GM12874 (cell line): ENCODE data around the gene IRF2BP1.

Experiments
- TF ChIP-seq, protein P1 (sequence below): IDR thresholded peaks from 2 replicates; pipeline ENCODE4 v1.5.1; 2011; ENCODE audit warnings: low read depth, mild to moderate bottlenecking, control low read depth, low read length, moderate library complexity; ENCODE audit not compliant: insufficient read depth

The IRF2BP1 gene

DNA sequence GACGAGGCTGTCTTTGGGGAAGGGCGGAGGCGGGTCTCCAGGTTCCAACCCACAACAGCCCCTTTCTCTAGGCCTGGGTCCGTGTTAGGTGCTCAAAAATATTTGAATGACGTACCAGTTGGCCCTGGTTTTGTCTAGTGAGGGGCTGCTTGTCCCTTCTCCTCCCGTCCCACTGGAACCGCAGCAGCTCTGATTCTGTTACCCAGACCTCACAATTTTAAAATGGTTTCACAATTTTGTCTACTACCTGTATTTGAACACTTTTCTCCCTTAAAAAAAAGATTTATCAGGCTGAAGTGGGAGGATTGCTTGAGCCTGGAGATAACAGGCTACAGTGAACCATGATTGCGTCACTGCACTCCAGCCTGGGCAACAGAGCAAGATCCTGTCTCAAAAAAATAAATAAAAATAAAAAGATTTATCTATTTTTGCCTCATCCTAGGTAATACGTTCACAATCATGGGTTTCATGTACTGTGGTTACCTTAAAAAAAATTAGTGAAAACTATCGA lies 1.3 kb upstream of the IRF2BP1 start:
- TF ChIP-seq, protein P1, sequence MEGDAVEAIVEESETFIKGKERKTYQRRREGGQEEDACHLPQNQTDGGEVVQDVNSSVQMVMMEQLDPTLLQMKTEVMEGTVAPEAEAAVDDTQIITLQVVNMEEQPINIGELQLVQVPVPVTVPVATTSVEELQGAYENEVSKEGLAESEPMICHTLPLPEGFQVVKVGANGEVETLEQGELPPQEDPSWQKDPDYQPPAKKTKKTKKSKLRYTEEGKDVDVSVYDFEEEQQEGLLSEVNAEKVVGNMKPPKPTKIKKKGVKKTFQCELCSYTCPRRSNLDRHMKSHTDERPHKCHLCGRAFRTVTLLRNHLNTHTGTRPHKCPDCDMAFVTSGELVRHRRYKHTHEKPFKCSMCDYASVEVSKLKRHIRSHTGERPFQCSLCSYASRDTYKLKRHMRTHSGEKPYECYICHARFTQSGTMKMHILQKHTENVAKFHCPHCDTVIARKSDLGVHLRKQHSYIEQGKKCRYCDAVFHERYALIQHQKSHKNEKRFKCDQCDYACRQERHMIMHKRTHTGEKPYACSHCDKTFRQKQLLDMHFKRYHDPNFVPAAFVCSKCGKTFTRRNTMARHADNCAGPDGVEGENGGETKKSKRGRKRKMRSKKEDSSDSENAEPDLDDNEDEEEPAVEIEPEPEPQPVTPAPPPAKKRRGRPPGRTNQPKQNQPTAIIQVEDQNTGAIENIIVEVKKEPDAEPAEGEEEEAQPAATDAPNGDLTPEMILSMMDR, result no peak

DNA sequence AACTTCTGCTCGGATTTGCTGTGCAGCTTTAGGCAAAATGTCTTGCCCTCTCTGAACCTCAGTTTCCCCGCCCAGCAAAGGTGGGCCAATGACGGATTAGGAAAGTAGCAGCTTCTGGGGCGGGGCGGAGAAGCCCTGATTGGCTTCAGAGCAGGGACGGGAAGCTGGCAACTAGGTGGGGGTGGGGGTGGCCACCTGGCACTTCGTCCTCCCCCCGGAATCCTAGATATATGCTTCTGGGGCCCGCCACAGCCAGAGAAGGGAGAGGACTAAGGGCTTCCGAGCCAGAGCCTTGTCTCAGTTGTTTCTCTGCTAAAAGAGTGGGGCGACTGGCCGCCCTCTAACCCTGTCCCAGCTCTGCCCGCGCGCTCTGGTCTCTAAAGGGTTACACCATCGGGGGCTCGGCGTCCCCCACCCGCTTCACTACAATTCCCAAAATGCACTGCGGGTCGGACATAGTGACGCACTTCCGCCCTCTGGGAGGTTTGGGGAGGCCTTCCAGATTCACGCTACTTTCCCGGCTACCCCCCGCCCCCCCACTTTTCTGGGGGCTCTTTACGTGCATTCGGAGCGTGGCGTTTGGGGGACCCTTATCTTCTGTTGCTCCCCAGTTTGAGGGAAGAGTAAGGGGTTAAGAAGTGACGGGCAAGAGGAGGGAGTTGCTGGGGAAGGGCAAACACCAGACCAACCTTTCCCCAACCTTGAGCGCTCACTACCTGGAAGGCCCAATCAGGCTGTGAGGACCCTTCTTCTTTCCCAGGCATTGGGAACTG lies 672 bp upstream of the IRF2BP1 start:
- TF ChIP-seq, protein P1, result no peak

DNA sequence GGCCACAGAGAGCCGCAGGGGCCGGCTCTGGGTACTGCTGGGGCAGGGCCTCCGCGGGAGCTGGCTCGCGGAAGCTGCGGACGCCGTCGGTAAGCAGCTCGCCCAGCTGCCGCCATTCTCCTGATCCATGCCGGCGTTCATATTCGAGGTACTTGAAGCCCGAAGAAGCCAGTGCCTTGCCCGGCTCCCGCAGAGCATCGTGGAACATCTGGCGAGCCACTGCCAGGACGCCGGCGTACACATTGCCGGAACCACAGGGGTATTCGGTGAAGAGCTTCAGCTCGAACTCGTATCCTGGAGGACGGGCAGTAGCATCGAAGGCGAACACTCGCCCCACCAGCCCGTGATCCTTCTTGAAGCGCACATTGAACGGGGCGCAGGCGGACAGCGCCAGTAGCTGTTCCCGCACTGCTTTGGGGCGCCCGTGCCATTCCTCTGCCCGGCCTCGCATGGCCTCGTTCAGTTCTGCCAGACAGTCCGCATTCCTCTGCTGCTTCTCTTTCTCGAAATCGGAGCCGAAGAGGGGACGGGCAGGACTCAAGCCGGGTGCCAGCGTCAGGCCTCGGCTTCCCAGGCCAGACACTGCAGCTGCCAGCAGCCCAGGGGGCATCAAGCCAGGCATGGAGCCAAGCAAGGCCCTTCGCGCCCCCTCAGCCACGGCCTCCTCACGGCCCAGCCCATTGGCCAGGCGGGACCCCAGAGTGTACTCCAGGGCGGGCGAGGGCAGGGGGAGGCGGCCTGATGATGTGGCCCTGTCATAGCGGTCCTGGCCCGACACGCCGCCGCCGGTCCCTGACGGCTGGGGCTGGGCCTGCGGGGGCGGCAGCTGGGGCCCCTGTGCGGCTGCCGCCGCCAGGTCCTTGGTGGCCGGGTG lies 1.0 kb downstream of the IRF2BP1 start:
- TF ChIP-seq, protein P1, result no peak

DNA sequence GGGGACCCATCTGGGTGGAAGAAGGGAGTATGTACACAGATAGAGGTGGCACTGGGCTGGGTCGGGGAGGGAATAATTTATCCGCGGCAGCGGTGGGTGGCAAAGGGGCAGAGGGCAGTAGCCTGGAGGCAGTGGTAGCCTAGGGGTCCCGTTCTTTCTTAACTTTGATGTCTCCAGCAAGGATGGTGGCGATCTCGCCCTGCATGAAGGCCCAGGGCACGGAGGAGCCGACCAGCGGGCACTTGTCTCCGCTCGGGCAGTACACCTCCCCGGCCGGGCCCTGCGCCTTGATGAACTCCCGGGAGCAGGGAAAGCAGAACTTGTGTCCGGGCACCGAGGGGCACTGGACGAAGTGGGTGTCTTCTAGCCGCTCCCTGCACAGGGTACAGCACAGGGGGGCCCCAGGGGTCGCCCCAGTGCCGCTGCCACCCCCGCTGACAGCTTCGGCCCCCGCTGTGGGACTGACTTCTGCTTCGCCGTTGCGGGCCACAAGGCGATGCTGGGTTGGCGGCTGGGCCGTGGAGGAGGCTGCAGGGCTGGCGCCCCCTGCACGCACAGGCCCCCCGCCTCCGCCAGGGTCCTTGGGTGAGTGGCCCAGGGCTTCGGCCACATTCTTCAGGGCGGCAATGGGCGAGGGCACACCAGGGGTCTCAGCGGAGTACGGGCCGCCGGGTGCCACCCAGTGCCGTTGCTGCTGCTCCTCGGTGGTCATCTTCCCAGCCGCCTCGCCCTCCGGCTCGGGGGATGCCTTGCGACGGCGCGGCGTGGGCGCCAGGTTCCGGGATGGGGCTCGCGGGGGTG lies 1.9 kb downstream of the IRF2BP1 start:
- TF ChIP-seq, protein P1, result no peak

DNA sequence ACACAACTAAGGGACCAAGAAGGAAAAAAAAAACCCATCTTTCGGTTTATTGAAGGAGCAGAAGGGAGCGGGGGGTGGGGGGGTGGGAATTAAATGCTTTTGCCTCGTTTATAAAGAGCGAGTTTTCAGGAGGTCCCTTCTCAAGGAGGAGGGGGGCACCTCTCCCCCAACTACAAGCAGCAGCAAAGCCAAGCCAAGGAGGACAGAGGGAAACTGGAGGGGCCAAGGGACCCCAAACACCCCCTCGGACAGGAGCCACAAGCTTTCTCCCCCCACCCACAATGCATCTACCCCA lies 2.4 kb downstream of the IRF2BP1 start:
- TF ChIP-seq, protein P1, result no peak

DNA sequence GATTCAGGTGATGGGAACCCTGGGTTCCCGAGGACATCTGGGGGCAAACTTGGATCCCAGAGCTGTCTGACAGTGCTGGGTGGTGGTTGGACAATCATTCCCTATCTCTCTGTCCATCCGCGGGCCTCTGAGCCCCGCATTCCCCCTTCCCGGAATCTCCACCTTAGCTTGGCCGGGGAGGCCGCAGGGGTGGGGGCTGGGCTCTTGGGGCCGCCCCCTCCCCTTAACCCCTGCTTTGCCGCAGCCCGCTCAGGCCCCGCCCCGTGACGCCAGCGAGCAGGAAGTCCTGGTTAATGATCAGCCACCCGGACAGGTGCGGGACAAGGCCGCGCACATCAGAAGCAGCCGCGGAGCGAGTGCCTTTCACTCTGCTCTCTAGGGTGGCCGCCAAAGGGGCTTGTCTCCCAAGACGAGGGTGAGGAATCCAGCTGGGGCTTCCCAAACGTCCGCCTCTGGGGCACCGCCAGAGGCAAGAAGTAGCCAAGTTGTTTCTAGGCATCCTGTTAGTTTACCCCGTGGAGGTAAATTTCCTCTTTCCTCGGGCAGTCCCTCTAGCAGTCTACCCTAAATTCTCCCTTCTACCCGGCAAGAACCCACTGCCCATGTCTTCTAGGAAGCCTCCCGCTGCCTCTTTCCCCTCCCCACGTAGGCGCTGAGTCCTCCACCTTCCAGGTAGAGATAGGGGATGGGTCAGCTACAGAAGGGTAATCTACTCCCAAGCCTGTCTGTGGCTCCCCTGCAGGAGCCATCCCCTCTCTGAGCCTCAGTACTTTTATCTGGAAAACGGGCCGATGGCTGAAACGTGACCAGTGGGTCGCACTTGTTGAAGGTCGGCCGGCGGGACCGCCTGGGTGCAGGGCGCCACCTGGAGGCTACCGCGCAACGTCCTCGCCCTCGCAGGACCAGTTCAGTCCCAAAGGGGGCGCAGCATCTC lies 3.0 kb downstream of the IRF2BP1 start:
- TF ChIP-seq, protein P1, result peak; percentile 100
